ENCODE results near the gene GABRG3.

DNA sequence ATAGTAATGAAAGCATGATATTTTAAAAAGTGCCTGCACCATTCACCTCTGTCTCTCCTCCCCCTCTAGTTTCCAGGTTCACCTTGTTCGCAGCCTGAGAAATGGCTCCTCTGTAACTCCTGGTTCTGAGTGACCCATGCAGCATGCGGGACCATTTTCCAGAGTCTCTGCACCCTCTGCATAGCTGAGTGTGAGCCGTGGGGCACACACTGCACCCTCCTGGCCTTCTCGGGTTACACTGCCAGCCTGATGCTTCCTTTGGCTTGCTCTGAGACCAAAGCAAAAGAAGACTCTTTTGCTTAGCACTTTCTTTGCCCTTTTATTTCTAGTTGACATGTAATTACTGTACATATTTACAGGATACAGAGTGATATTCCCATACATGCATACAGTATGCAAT is 287.3 kb downstream of the GABRG3 start:
- TF ChIP-seq ARHGAP35 (IDR thresholded peaks at IDR 0.05; ENCODE audit: partially characterized antibody) (no peak), ZFX (CRISPR knock-in tag; IDR thresholded peaks at IDR 0.05) (no peak)
- TF ChIP-seq, protein P1, sequence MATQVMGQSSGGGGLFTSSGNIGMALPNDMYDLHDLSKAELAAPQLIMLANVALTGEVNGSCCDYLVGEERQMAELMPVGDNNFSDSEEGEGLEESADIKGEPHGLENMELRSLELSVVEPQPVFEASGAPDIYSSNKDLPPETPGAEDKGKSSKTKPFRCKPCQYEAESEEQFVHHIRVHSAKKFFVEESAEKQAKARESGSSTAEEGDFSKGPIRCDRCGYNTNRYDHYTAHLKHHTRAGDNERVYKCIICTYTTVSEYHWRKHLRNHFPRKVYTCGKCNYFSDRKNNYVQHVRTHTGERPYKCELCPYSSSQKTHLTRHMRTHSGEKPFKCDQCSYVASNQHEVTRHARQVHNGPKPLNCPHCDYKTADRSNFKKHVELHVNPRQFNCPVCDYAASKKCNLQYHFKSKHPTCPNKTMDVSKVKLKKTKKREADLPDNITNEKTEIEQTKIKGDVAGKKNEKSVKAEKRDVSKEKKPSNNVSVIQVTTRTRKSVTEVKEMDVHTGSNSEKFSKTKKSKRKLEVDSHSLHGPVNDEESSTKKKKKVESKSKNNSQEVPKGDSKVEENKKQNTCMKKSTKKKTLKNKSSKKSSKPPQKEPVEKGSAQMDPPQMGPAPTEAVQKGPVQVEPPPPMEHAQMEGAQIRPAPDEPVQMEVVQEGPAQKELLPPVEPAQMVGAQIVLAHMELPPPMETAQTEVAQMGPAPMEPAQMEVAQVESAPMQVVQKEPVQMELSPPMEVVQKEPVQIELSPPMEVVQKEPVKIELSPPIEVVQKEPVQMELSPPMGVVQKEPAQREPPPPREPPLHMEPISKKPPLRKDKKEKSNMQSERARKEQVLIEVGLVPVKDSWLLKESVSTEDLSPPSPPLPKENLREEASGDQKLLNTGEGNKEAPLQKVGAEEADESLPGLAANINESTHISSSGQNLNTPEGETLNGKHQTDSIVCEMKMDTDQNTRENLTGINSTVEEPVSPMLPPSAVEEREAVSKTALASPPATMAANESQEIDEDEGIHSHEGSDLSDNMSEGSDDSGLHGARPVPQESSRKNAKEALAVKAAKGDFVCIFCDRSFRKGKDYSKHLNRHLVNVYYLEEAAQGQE (IDR thresholded peaks at IDR 0.05; ENCODE audit: borderline replicate concordance) = no peak
- TF ChIP-seq, protein P1 (CRISPR knock-in tag; IDR thresholded peaks at IDR 0.05; ENCODE audit: low read depth) = no peak
- TF ChIP-seq, protein P2, sequence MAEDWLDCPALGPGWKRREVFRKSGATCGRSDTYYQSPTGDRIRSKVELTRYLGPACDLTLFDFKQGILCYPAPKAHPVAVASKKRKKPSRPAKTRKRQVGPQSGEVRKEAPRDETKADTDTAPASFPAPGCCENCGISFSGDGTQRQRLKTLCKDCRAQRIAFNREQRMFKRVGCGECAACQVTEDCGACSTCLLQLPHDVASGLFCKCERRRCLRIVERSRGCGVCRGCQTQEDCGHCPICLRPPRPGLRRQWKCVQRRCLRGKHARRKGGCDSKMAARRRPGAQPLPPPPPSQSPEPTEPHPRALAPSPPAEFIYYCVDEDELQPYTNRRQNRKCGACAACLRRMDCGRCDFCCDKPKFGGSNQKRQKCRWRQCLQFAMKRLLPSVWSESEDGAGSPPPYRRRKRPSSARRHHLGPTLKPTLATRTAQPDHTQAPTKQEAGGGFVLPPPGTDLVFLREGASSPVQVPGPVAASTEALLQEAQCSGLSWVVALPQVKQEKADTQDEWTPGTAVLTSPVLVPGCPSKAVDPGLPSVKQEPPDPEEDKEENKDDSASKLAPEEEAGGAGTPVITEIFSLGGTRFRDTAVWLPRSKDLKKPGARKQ (CRISPR knock-in tag; IDR thresholded peaks at IDR 0.05) = no peak
- TF ChIP-seq, protein P3, sequence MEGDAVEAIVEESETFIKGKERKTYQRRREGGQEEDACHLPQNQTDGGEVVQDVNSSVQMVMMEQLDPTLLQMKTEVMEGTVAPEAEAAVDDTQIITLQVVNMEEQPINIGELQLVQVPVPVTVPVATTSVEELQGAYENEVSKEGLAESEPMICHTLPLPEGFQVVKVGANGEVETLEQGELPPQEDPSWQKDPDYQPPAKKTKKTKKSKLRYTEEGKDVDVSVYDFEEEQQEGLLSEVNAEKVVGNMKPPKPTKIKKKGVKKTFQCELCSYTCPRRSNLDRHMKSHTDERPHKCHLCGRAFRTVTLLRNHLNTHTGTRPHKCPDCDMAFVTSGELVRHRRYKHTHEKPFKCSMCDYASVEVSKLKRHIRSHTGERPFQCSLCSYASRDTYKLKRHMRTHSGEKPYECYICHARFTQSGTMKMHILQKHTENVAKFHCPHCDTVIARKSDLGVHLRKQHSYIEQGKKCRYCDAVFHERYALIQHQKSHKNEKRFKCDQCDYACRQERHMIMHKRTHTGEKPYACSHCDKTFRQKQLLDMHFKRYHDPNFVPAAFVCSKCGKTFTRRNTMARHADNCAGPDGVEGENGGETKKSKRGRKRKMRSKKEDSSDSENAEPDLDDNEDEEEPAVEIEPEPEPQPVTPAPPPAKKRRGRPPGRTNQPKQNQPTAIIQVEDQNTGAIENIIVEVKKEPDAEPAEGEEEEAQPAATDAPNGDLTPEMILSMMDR (IDR thresholded peaks at IDR 0.05 in 2 of 3, conservative IDR thresholded peaks at IDR 0.05 in 1 of 3; ENCODE audit: insufficient read depth in 2 of 3, low read depth in 1 of 3, low read length in 3 of 3) = no peak

Measured in K562 (cell line).